ENCODE measurements around the gene CEP63. TPM values are rescaled to one million over a fixed set of nuclear protein-coding genes. Genes with fewer than 3 reads are reported as not detected.
A peak's percentile ranks its signal among the peaks of the same experiment; 100 is the strongest.
"Not testable (repeated sequence)": the region's sequence is repeated elsewhere in the genome, so short reads cannot be mapped to it uniquely, and the experiment has no call there.

The CEP63 gene
- polyA plus RNA-seq, 1 experiment = 16.3 TPM

DNA sequence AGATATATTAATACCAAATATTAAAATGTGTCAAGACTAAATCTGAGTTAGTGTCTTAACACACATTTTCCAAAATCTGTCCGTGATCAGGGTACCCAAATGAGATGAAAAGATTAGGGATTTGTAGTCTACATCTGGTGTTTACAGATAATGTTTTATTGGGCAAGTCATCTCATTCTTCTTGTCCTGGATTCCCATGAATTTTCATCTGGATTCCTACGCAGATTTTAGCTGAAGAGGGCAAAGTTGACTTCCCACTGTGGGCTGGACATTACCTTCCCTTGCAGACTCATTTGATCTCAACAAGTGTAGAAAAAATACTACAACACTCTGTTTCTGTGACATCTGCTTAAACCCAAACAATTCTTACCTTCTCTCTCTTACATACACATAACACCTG is 79.1 kb downstream of the CEP63 start:
- POLR2A ChIA-PET = no interaction called here
- DNase-seq (ENCODE audit: low read depth, low spot score) = no peak
- no peak overlapping the region for H3K4me3 ChIP-seq (ENCODE audit: low read depth, low read length)
- no peaks in the 10 kb centered on the region; the same call in 1 of the 2 replicates for H3K9me3 ChIP-seq (ENCODE audit: control insufficient read depth, insufficient read depth, low read length)
- no peak for TF ChIP-seq CTCF (IDR thresholded peaks at IDR 0.05; ENCODE audit: low read depth, low read length)
- H3K27me3 ChIP-seq (ENCODE audit: control insufficient read depth, insufficient read depth, low read length) = no peaks in the 10 kb centered on the region
- CTCF ChIA-PET = no interaction called here
- no peak overlapping the region for H3K27ac ChIP-seq (ENCODE audit: low read depth, low read length)

GRCh38 chr3:134567605-134568004 is 81.7 kb downstream of the CEP63 start:
- TF ChIP-seq CTCF (IDR thresholded peaks at IDR 0.05; ENCODE audit: low read depth, low read length) = no peak
- DNase-seq (ENCODE audit: low read depth, low spot score) = peak; percentile 4
- CTCF ChIA-PET = interaction anchor here (1.4 kb wide), 1 partner anchor 227 kb away, joined by 3 read pairs; no protein-coding TSS in a partner anchor
- Histone ChIP-seq H3K27ac (ENCODE audit: low read depth, low read length) (no peak overlapping the region), H3K9me3 (ENCODE audit: control insufficient read depth, insufficient read depth, low read length) (no peaks in the 10 kb centered on the region; the same call in 1 of the 2 replicates), H3K4me3 (ENCODE audit: low read depth, low read length) (no peak overlapping the region), H3K27me3 (ENCODE audit: control insufficient read depth, insufficient read depth, low read length) (no peaks in the 10 kb centered on the region)
- POLR2A ChIA-PET = no interaction called here

- Histone ChIP-seq H3K27me3 (ENCODE audit: control insufficient read depth, insufficient read depth, low read length) (no peaks in the 10 kb centered on the region), H3K4me3 (ENCODE audit: low read depth, low read length) (no peak overlapping the region), H3K9me3 (ENCODE audit: control insufficient read depth, insufficient read depth, low read length) (no peaks in the 10 kb centered on the region; the same call in 1 of the 2 replicates), H3K27ac (ENCODE audit: low read depth, low read length) (no peak overlapping the region)
- no peak for DNase-seq (ENCODE audit: low read depth, low spot score)
- POLR2A ChIA-PET = no interaction called here
- CTCF ChIA-PET = interaction anchor here (1.4 kb wide), 1 partner anchor 226 kb away, joined by 3 read pairs; no protein-coding TSS in a partner anchor
- TF ChIP-seq CTCF (IDR thresholded peaks at IDR 0.05; ENCODE audit: low read depth, low read length) = no peak
Observed at GRCh38 chr3:134568790-134569189, 82.9 kb downstream of the CEP63 start.

GRCh38 chr3:134569899-134570298 is 84.0 kb downstream of the CEP63 start:
- H3K27me3 ChIP-seq (ENCODE audit: control insufficient read depth, insufficient read depth, low read length); POLR2A ChIA-PET; DNase-seq (ENCODE audit: low read depth, low spot score); H3K9me3 ChIP-seq (ENCODE audit: control insufficient read depth, insufficient read depth, low read length); CTCF ChIA-PET; H3K27ac ChIP-seq (ENCODE audit: low read depth, low read length); H3K4me3 ChIP-seq (ENCODE audit: low read depth, low read length): not testable (repeated sequence)

- ChIA-PET CTCF (no interaction called here), POLR2A (no interaction called here)
- Histone ChIP-seq H3K27me3 (ENCODE audit: control insufficient read depth, insufficient read depth, low read length) (no peaks in the 10 kb centered on the region), H3K27ac (ENCODE audit: low read depth, low read length) (no peak overlapping the region), H3K4me3 (ENCODE audit: low read depth, low read length) (no peak overlapping the region), H3K9me3 (ENCODE audit: control insufficient read depth, insufficient read depth, low read length) (no peaks in the 10 kb centered on the region)
- no peak for TF ChIP-seq CTCF (IDR thresholded peaks at IDR 0.05; ENCODE audit: low read depth, low read length)
- DNase-seq (ENCODE audit: low read depth, low spot score) = no peak
Observed at GRCh38 chr3:134576426-134576825, 90.6 kb downstream of the CEP63 start.

DNA sequence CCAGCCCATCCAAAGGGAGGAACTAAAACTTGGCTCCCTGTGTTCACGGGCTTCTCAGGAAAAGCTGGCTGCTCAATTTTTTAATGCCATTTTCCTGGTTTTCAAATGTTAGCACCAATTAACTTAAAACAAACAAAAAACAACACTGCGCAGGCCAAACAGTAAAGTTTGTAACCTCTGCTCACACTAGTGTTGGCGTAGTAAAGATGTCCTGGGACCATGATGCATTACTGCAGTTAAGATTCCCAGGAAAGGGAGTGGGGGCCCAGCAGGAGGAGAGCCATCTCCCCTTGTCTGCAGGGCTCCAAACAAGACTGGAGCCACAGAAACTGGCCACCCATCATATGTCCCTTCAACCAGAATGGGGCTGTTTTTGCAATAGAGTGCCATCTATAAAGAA is 91.0 kb downstream of the CEP63 start:
- no peaks in the 10 kb centered on the region for H3K27me3 ChIP-seq (ENCODE audit: control insufficient read depth, insufficient read depth, low read length)
- no peak for TF ChIP-seq CTCF (IDR thresholded peaks at IDR 0.05; ENCODE audit: low read depth, low read length)
- no peak overlapping the region for H3K4me3 ChIP-seq (ENCODE audit: low read depth, low read length)
- POLR2A ChIA-PET = no interaction called here
- no peaks in the 10 kb centered on the region; the same call in 1 of the 2 replicates for H3K9me3 ChIP-seq (ENCODE audit: control insufficient read depth, insufficient read depth, low read length)
- DNase-seq (ENCODE audit: low read depth, low spot score) = no peak
- H3K27ac ChIP-seq (ENCODE audit: low read depth, low read length) = no peak overlapping the region
- CTCF ChIA-PET = interaction anchor here (0.6 kb wide), 1 partner anchor 1345 kb away, joined by 4 read pairs; no protein-coding TSS in a partner anchor
